ENCODE data around the gene CTNNA3. TPM values are rescaled to one million over a fixed set of nuclear protein-coding genes. Genes with fewer than 3 reads are reported as not detected.

The CTNNA3 gene
- total RNA-seq, 4 donors from 2014 or later, result 0.68 to 75.2 (median 1.4) TPM

DNA sequence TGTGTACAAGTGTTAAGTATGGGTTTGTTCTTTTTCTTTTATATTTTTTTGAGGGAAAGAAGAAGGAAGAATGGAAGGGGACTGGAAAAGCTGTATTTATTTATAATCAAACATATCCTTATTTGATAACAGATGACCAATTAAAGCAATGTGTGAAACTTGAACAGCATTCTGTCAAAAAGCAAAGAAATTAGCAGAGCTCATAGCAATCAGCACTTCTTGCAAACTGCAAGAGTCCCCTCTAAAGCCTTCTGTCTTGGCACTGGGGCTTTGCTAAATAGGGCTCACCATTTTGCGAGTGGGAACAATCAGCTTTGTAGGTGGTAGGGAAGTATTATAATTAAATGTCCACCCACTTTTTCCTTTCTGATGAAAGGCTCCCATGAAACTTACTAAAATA, 935.1 kb downstream of the CTNNA3 start:
- DNase-seq, result no peak
- Histone ChIP-seq H3K4me3 (no peak overlapping the region), H3K27me3 (no peaks in the 10 kb centered on the region), H3K9me3 (no peaks in the 10 kb centered on the region), H3K4me1 (no peaks in the 10 kb centered on the region), H3K27ac (no peak overlapping the region), H3K36me3 (no peaks in the 10 kb centered on the region)
- in situ Hi-C loops (cut with MboI; ENCODE audit: low pct_ligation_motif_present in 1 of 4, low pct_unique_long_range_greater_than_20kb in 1 of 4, low sequenced_read_pairs in 3 of 4), result no loop called here
- TF ChIP-seq, protein P1, sequence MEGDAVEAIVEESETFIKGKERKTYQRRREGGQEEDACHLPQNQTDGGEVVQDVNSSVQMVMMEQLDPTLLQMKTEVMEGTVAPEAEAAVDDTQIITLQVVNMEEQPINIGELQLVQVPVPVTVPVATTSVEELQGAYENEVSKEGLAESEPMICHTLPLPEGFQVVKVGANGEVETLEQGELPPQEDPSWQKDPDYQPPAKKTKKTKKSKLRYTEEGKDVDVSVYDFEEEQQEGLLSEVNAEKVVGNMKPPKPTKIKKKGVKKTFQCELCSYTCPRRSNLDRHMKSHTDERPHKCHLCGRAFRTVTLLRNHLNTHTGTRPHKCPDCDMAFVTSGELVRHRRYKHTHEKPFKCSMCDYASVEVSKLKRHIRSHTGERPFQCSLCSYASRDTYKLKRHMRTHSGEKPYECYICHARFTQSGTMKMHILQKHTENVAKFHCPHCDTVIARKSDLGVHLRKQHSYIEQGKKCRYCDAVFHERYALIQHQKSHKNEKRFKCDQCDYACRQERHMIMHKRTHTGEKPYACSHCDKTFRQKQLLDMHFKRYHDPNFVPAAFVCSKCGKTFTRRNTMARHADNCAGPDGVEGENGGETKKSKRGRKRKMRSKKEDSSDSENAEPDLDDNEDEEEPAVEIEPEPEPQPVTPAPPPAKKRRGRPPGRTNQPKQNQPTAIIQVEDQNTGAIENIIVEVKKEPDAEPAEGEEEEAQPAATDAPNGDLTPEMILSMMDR (IDR thresholded peaks at IDR 0.05), result no peak
- TF ChIP-seq EP300 (IDR thresholded peaks at IDR 0.05; ENCODE audit: low read depth) (no peak), POLR2A (IDR thresholded peaks at IDR 0.05) (no peak), POLR2AphosphoS5 (IDR thresholded peaks at IDR 0.05) (no peak)
- WGBS, 2 donors (ENCODE audit: low coverage in 1 of 2), result 95 to 100% methylated on average over 1 of the region's 1 CpG
- intact Hi-C loops (cut with DNase I; ENCODE audit: low total_unique reads), result no loop called here

- DNase-seq, result no peak
- H3K9me3 ChIP-seq, result no peaks in the 10 kb centered on the region
- H3K27ac ChIP-seq, result no peak overlapping the region
- no peaks in the 10 kb centered on the region for H3K27me3 ChIP-seq
- H3K36me3 ChIP-seq, result no peaks in the 10 kb centered on the region
- H3K4me3 ChIP-seq, result no peak overlapping the region
- TF ChIP-seq POLR2AphosphoS5 (IDR thresholded peaks at IDR 0.05), result no peak
- no peak for TF ChIP-seq EP300 (IDR thresholded peaks at IDR 0.05; ENCODE audit: low read depth)
- TF ChIP-seq, protein P1 (IDR thresholded peaks at IDR 0.05), result no peak
- no peak for TF ChIP-seq POLR2A (IDR thresholded peaks at IDR 0.05)
- no peaks in the 10 kb centered on the region for H3K4me1 ChIP-seq
- in situ Hi-C loops (cut with MboI; ENCODE audit: low pct_ligation_motif_present in 1 of 4, low pct_unique_long_range_greater_than_20kb in 1 of 4, low sequenced_read_pairs in 3 of 4) (no loop called here), intact Hi-C loops (cut with DNase I; ENCODE audit: low total_unique reads) (no loop called here)
- whole genome bisulfite sequencing, 2 donors (ENCODE audit: low coverage in 1 of 2), result 51 to 52% methylated on average over 3 of the region's 3 CpGs
Observed at GRCh38 chr10:66755474-66755873, 940.5 kb downstream of the CTNNA3 start.

DNA sequence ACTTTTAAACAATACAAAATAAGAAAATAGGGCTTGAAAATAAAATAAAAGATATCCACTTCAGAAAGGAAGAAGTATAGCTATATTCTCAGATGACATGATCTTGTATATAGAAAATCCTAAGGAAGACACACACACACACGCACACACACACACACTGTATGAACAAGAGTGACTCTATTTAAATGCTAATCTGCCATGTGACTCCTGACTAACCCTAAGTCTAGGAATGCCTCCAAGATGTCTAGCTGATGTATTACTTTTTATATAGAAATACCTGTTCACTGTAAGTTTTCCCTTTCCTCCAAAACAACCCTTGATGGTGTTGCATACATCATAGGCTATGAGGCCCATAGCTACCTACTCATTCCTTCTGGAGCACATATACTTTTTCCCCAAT, 943.3 kb downstream of the CTNNA3 start:
- Histone ChIP-seq H3K36me3 (no peaks in the 10 kb centered on the region), H3K9me3 (no peaks in the 10 kb centered on the region), H3K4me1 (no peaks in the 10 kb centered on the region), H3K4me3 (no peak overlapping the region), H3K27me3 (no peaks in the 10 kb centered on the region), H3K27ac (no peak overlapping the region)
- DNase-seq, result no peak
- WGBS, 2 donors (ENCODE audit: low coverage in 1 of 2), result 78% methylated on average over 1 of the region's 1 CpG; no CpG with 5 or more reads in 1 of the 2 donors
- in situ Hi-C loops (cut with MboI; ENCODE audit: low pct_ligation_motif_present in 1 of 4, low pct_unique_long_range_greater_than_20kb in 1 of 4, low sequenced_read_pairs in 3 of 4), result no loop called here
- intact Hi-C loops (cut with DNase I; ENCODE audit: low total_unique reads), result no loop called here
- TF ChIP-seq, protein P1 (IDR thresholded peaks at IDR 0.05), result no peak
- TF ChIP-seq POLR2A (IDR thresholded peaks at IDR 0.05) (no peak), POLR2AphosphoS5 (IDR thresholded peaks at IDR 0.05) (no peak), EP300 (IDR thresholded peaks at IDR 0.05; ENCODE audit: low read depth) (no peak)

DNA sequence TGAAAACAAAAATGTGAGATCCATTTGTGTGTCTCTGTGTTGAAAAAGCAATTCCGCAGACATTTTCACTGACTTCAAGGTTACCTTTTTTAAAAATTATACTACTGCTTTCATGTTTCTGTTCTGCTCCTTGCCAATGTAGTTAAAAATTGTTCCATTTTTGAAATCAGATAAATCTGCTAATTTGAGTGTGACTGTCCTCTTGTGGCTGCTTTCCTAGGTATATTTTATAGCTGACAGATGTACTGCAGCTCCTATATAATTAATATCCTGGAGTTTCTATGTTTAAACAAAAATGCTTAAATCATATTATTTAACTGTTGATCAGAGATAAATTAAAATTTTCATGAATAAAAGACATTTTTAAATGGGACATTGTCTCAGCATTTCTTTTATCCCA, 947.8 kb downstream of the CTNNA3 start:
- Histone ChIP-seq H3K27ac (no peak overlapping the region), H3K9me3 (no peaks in the 10 kb centered on the region), H3K4me1 (no peaks in the 10 kb centered on the region), H3K4me3 (no peak overlapping the region), H3K36me3 (no peaks in the 10 kb centered on the region), H3K27me3 (no peaks in the 10 kb centered on the region)
- TF ChIP-seq, protein P1 (IDR thresholded peaks at IDR 0.05), result no peak
- no peak for TF ChIP-seq EP300 (IDR thresholded peaks at IDR 0.05; ENCODE audit: low read depth)
- no peak for TF ChIP-seq POLR2AphosphoS5 (IDR thresholded peaks at IDR 0.05)
- TF ChIP-seq POLR2A (IDR thresholded peaks at IDR 0.05), result no peak
- 89 to 93% methylated on average over 1 of the region's 1 CpG for WGBS, 2 donors (ENCODE audit: low coverage in 1 of 2)
- intact Hi-C loops (cut with DNase I; ENCODE audit: low total_unique reads), result no loop called here
- no peak for DNase-seq
- in situ Hi-C loops (cut with MboI; ENCODE audit: low pct_ligation_motif_present in 1 of 4, low pct_unique_long_range_greater_than_20kb in 1 of 4, low sequenced_read_pairs in 3 of 4), result no loop called here
